Caco-2 (cell line): Measurements from ENCODE around the gene VWA1. TPM values are rescaled to one million over a fixed set of nuclear protein-coding genes. Genes with fewer than 3 reads are reported as not detected.

Source experiments
- BruUV-seq: library from RNA; stranded (reverse); fragments of 400-500 nt; replicated peaks from 2 replicates; lab custom pipeline; 2021; lab: Mats Ljungman, UMichigan
- CTCF ChIA-PET: fragments of 300-600 bp; sonication (Branson Sonifier 250); formaldehyde crosslinking; loops from one replicate; lab custom pipeline; 2022; ENCODE audit warnings: antibody characterized with exemption; lab: Charles Lee
- POLR2A ChIA-PET: fragments of 300-600 bp; sonication (Branson Sonifier 250); formaldehyde crosslinking; loops from one replicate; lab custom pipeline; 2022; ENCODE audit warnings: antibody characterized with exemption; lab: Charles Lee
- DNase-seq, 2 experiments: peaks; one replicate each; pipeline versions ENCODE4 v3.0.0 to v3.0.0-alpha.2; 2020 to 2022
- H3K27me3 ChIP-seq: replicated peaks from 2 replicates; pipeline ENCODE4 v1.6.0; 2011; ENCODE audit warnings: low read length; ENCODE audit not compliant: control insufficient read depth, insufficient read depth
- H3K36me3 ChIP-seq: 2 replicates; pipeline ENCODE4 v1.5.1; 2011; ENCODE audit warnings: low read length; ENCODE audit not compliant: control insufficient read depth, insufficient read depth
- H3K4me1 ChIP-seq: fragments of 250-450 bp; sonication (Bioruptor Pico); 2 replicates; pipeline ENCODE4 v1.5.1; 2020; ENCODE audit warnings: mild to moderate bottlenecking
- H3K4me3 ChIP-seq: 2 replicates; pipeline ENCODE4 v1.5.1; 2011; ENCODE audit warnings: low read depth, mild to moderate bottlenecking, control low read depth, low read length
- H3K9me3 ChIP-seq: fragments of 250-450 bp; sonication (Bioruptor Pico); 2 replicates; pipeline ENCODE4 v1.5.1; 2020; ENCODE audit warnings: mild to moderate bottlenecking, moderate library complexity
- H3K27ac Mint-ChIP-seq: one replicate; pipeline ENCODE4 v1.8.0; 2022; ENCODE audit warnings: mixed read lengths; ENCODE audit not compliant: unreplicated experiment
- H3K27me3 Mint-ChIP-seq: one replicate; pipeline ENCODE4 v1.8.0; 2022; ENCODE audit warnings: mixed read lengths; ENCODE audit not compliant: insufficient read depth, unreplicated experiment
- H3K36me3 Mint-ChIP-seq: one replicate; pipeline ENCODE4 v1.8.0; 2022; ENCODE audit warnings: mild to moderate bottlenecking, mixed read lengths; ENCODE audit not compliant: insufficient read depth, unreplicated experiment
- H3K4me1 Mint-ChIP-seq: one replicate; pipeline ENCODE4 v1.8.0; 2022; ENCODE audit warnings: low read depth, mixed read lengths; ENCODE audit not compliant: unreplicated experiment
- H3K4me3 Mint-ChIP-seq: one replicate; pipeline ENCODE4 v1.8.0; 2022; ENCODE audit warnings: mild to moderate bottlenecking, moderate library complexity, mixed read lengths; ENCODE audit not compliant: unreplicated experiment
- H3K9me3 Mint-ChIP-seq: one replicate; pipeline ENCODE4 v1.8.0; 2022; ENCODE audit warnings: mixed read lengths; ENCODE audit not compliant: unreplicated experiment
- intact Hi-C: fragments of 100-400 bp; cut with micrococcal nuclease; formaldehyde crosslinking; loops from one replicate; pipeline ENCODE4 v1.10.0; 2022; ENCODE audit not compliant: unreplicated experiment
- total RNA-seq: library from RNA; stranded (reverse); gene quantifications from 2 replicates; pipeline ENCODE4 v1.2.3, GENCODE V29; 2022
- TF ChIP-seq, protein P1 (sequence below), 2 experiments: fragments of 200-600 bp in 1 of 2; IDR thresholded peaks; 1 replicate in 1 of 2; 2 replicates in 1 of 2; pipeline versions ENCODE4 v1.5.1 to v1.8.0; 2011 to 2022; ENCODE audit warnings: antibody characterized with exemption in 1 of 2, control low read depth in 1 of 2, inconsistent platforms in 1 of 2, low read depth in 1 of 2, low read length in 1 of 2, mild to moderate bottlenecking in 1 of 2, moderate library complexity in 1 of 2; ENCODE audit not compliant: insufficient read depth in 1 of 2, severe bottlenecking in 1 of 2, unreplicated experiment in 1 of 2

Gene VWA1
- total RNA-seq, 1 experiment from 2014 or later, result 74.7 TPM

GRCh38 chr1:1398677-1399186 is 36.8 kb upstream of the VWA1 start:
- Mint-ChIP-seq H3K4me1 (peaks cover 12% of the 10 kb centered on the region), H3K27ac (peak overlapping the region; percentile 76), H3K4me3 (peak overlapping the region; percentile 86), H3K27me3 (no peaks in the 10 kb centered on the region), H3K36me3 (peaks cover 84% of the 10 kb centered on the region), H3K9me3 (no peaks in the 10 kb centered on the region)
- intact Hi-C loops, result loop anchor here (2.0 to 5.0 kb wide), 2 partner anchors 34 to 42 kb away; no protein-coding TSS in a partner anchor
- ChIA-PET POLR2A (interaction anchor here (0.9 to 1.7 kb wide), 7 partner anchors 9 to 106 kb away, joined by 4 to 16 read pairs (median 6); partner anchors contain the start of genes AURKAIP1 and VWA1), CTCF (interaction anchor here (1.2 kb wide), 1 partner anchor 34 kb away, joined by 3 read pairs; no protein-coding TSS in a partner anchor)
- no peaks in the 10 kb centered on the region for H3K9me3 ChIP-seq
- H3K36me3 ChIP-seq, result peaks cover 2% of the 10 kb centered on the region; the same call in 1 of the 2 replicates
- peak overlapping the region; percentile 94 for H3K4me3 ChIP-seq
- TF ChIP-seq, protein P1, sequence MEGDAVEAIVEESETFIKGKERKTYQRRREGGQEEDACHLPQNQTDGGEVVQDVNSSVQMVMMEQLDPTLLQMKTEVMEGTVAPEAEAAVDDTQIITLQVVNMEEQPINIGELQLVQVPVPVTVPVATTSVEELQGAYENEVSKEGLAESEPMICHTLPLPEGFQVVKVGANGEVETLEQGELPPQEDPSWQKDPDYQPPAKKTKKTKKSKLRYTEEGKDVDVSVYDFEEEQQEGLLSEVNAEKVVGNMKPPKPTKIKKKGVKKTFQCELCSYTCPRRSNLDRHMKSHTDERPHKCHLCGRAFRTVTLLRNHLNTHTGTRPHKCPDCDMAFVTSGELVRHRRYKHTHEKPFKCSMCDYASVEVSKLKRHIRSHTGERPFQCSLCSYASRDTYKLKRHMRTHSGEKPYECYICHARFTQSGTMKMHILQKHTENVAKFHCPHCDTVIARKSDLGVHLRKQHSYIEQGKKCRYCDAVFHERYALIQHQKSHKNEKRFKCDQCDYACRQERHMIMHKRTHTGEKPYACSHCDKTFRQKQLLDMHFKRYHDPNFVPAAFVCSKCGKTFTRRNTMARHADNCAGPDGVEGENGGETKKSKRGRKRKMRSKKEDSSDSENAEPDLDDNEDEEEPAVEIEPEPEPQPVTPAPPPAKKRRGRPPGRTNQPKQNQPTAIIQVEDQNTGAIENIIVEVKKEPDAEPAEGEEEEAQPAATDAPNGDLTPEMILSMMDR (IDR thresholded peaks at IDR 0.05; ENCODE audit: insufficient read depth in 1 of 2, low read depth in 1 of 2, low read length in 1 of 2, severe bottlenecking in 1 of 2, unreplicated experiment in 1 of 2), result no peak
- no TSS peak for BruUV-seq
- peaks cover 22% of the 10 kb centered on the region for H3K4me1 ChIP-seq
- DNase-seq, result no peak
- H3K27me3 ChIP-seq, result no peaks in the 10 kb centered on the region

DNA sequence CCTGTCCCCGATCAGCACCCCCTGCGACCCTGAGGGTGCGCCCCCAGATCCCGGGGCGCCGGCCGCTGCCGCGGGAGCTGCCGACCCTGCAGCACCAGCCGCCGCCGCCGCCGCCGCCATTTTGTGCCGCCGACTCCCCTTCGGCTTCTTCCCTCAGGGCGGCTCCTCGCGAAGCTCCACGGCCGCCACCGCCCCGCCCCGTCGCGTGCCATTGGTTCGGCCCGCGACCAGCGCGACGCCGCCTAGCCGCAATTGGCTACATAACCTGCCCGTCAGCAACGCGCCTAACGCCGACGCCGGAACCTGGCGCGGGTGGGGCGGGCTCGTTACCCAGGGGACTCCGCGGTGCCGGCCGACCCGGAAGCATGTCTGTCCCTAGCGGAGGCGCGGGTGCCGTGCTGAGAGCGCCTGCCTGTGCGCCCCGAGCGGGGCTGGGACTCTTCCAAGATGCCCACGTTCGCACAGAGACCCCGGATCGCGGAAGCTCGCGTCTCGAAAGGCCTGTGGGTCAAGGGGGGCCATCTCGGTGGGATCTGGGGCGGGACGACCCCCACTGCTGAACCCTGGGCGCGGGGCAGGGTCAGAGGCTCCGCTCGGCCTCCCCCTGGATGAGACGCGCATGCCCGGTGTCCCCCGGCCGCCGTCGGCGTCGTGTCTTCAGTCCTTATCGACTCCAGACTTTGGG is 36.2 kb upstream of the VWA1 start, which contains the start of gene CCNL2:
Gene CCNL2 (minus strand): TSS at position 149 of the 685 bp plus-strand sequence. CDS start 29 bp downstream, at position 120.
- no peaks in the 10 kb centered on the region for H3K9me3 ChIP-seq
- DNase-seq, result peak; percentile 97 to 98
- Mint-ChIP-seq H3K9me3 (no peaks in the 10 kb centered on the region), H3K4me1 (peaks cover 12% of the 10 kb centered on the region), H3K27ac (peak within 1 kb of the TSS; percentile 93), H3K36me3 (peaks cover 84% of the 10 kb centered on the region), H3K4me3 (peak within 1 kb of the TSS; percentile 86), H3K27me3 (no peaks in the 10 kb centered on the region)
- CTCF ChIA-PET, result interaction anchor here (1.2 kb wide), 2 partner anchors 34 to 106 kb away, joined by 3 to 4 read pairs; no protein-coding TSS in a partner anchor
- peaks cover 22% of the 10 kb centered on the region for H3K4me1 ChIP-seq
- H3K36me3 ChIP-seq, result peaks cover 2% of the 10 kb centered on the region; the same call in 1 of the 2 replicates
- intact Hi-C loops, result loop anchor here (2.0 to 5.0 kb wide), 2 partner anchors 33 to 41 kb away; no protein-coding TSS in a partner anchor
- BruUV-seq, result no TSS peak
- H3K4me3 ChIP-seq, result peak within 1 kb of the TSS; percentile 94
- H3K27me3 ChIP-seq, result no peaks in the 10 kb centered on the region
- TF ChIP-seq, protein P1 (IDR thresholded peaks at IDR 0.05; ENCODE audit: insufficient read depth in 1 of 2, low read depth in 1 of 2, low read length in 1 of 2, severe bottlenecking in 1 of 2, unreplicated experiment in 1 of 2), result peak; percentile 44 to 54
- POLR2A ChIA-PET, result interaction anchor here (0.9 to 1.7 kb wide), 7 partner anchors 8 to 106 kb away, joined by 4 to 16 read pairs (median 6); partner anchors contain the start of genes AURKAIP1 and VWA1
